Glutamatergic neuron (in vitro differentiated cells): ENCODE data around the gene MAP7. TPM values are rescaled to one million over a fixed set of nuclear protein-coding genes. Genes with fewer than 3 reads are reported as not detected.

ENCODE experiments used
- DNase-seq: peaks from one replicate; pipeline ENCODE4 v3.0.0; 2022
- H3K27ac Mint-ChIP-seq: one replicate; pipeline ENCODE4 v1.8.0; 2020; ENCODE audit warnings: mild to moderate bottlenecking, mixed read lengths, inconsistent platforms; ENCODE audit not compliant: unreplicated experiment
- H3K27me3 Mint-ChIP-seq: one replicate; pipeline ENCODE4 v1.8.0; 2020; ENCODE audit warnings: mild to moderate bottlenecking, moderate library complexity, mixed read lengths, inconsistent platforms; ENCODE audit not compliant: unreplicated experiment
- H3K36me3 Mint-ChIP-seq: one replicate; pipeline ENCODE4 v1.8.0; 2020; ENCODE audit warnings: mild to moderate bottlenecking, mixed read lengths, inconsistent platforms; ENCODE audit not compliant: unreplicated experiment
- H3K4me1 Mint-ChIP-seq: one replicate; pipeline ENCODE4 v1.8.0; 2020; ENCODE audit warnings: mild to moderate bottlenecking, low read depth, mixed read lengths, inconsistent platforms; ENCODE audit not compliant: unreplicated experiment
- H3K4me3 Mint-ChIP-seq: one replicate; pipeline ENCODE4 v1.8.0; 2020; ENCODE audit warnings: mild to moderate bottlenecking, mixed read lengths, inconsistent platforms; ENCODE audit not compliant: unreplicated experiment
- H3K9me3 Mint-ChIP-seq: one replicate; pipeline ENCODE4 v1.8.0; 2020; ENCODE audit warnings: mild to moderate bottlenecking, moderate library complexity, mixed read lengths, inconsistent platforms; ENCODE audit not compliant: unreplicated experiment
- CTCF ChIP-seq: fragments of 200-600 bp; sonication (generic); IDR thresholded peaks from one replicate; pipeline ENCODE4 v1.5.0; 2021; ENCODE audit not compliant: partially characterized antibody, unreplicated experiment
- total RNA-seq: library from RNA; stranded (reverse); fragmentation: NEBNext Ultra II Directional; extraction: Animal tissue kit (Norgen Biotek cat#: 25700); gene quantifications from one replicate; pipeline ENCODE4 v1.2.1, GENCODE V29; 2021; ENCODE audit not compliant: unreplicated experiment

Gene MAP7
- total RNA-seq, 1 donor from 2014 or later: 2.2 TPM

GRCh38 chr6:136362421-136363356, 187.5 kb downstream of the MAP7 start:
- Mint-ChIP-seq H3K27ac (no peak overlapping the region), H3K36me3 (no peaks in the 10 kb centered on the region), H3K9me3 (no peaks in the 10 kb centered on the region), H3K4me3 (no peak overlapping the region), H3K4me1 (no peaks in the 10 kb centered on the region), H3K27me3 (no peaks in the 10 kb centered on the region)
- DNase-seq: no peak
- no peak for TF ChIP-seq CTCF

GRCh38 chr6:136361787-136362186, 188.4 kb downstream of the MAP7 start:
- H3K4me1 Mint-ChIP-seq: no peaks in the 10 kb centered on the region
- no peak for TF ChIP-seq CTCF

GRCh38 chr6:136360783-136361182, 189.4 kb downstream of the MAP7 start:
- H3K27me3 Mint-ChIP-seq: no peaks in the 10 kb centered on the region
- no peaks in the 10 kb centered on the region for H3K4me1 Mint-ChIP-seq
- TF ChIP-seq CTCF: no peak
- no peak overlapping the region for H3K27ac Mint-ChIP-seq
- no peak for DNase-seq
- no peaks in the 10 kb centered on the region for H3K36me3 Mint-ChIP-seq
- H3K4me3 Mint-ChIP-seq: no peak overlapping the region
- H3K9me3 Mint-ChIP-seq: no peaks in the 10 kb centered on the region

More at GRCh38 chr6:136361787-136362186, 188.4 kb downstream of the MAP7 start:
- Mint-ChIP-seq H3K4me3 (no peak overlapping the region), H3K27ac (no peak overlapping the region), H3K36me3 (no peaks in the 10 kb centered on the region), H3K9me3 (no peaks in the 10 kb centered on the region), H3K27me3 (no peaks in the 10 kb centered on the region)
- DNase-seq: no peak

GRCh38 chr6:136359851-136360250, 190.4 kb downstream of the MAP7 start:
- no peak for TF ChIP-seq CTCF
- Mint-ChIP-seq H3K4me3 (no peak overlapping the region), H3K27me3 (no peaks in the 10 kb centered on the region), H3K9me3 (no peaks in the 10 kb centered on the region), H3K36me3 (no peaks in the 10 kb centered on the region), H3K4me1 (no peaks in the 10 kb centered on the region), H3K27ac (no peak overlapping the region)
- DNase-seq: no peak

GRCh38 chr6:136351518-136352110, 198.6 kb downstream of the MAP7 start:
- TF ChIP-seq CTCF: no peak
- no peak overlapping the region for H3K4me3 Mint-ChIP-seq
- H3K36me3 Mint-ChIP-seq: no peaks in the 10 kb centered on the region
- DNase-seq: no peak
- H3K9me3 Mint-ChIP-seq: no peaks in the 10 kb centered on the region
- no peaks in the 10 kb centered on the region for H3K4me1 Mint-ChIP-seq
- no peaks in the 10 kb centered on the region for H3K27me3 Mint-ChIP-seq
- H3K27ac Mint-ChIP-seq: no peak overlapping the region
